ENCODE measurements around the gene MAN1B1. TPM values are rescaled to one million over a fixed set of nuclear protein-coding genes. Genes with fewer than 3 reads are reported as not detected.

MAN1B1 gene
- total RNA-seq, 1 donor from 2014 or later = 54.0 TPM

- Mint-ChIP-seq H3K9me3 (no peaks in the 10 kb centered on the region), H3K36me3 (ENCODE audit: low read depth) (peaks cover 4% of the 10 kb centered on the region), H3K27ac (ENCODE audit: unreplicated experiment) (no peak overlapping the region), H3K27me3 (ENCODE audit: low read depth) (no peaks in the 10 kb centered on the region), H3K4me3 (no peak overlapping the region), H3K4me1 (no peaks in the 10 kb centered on the region)
- no peak for DNase-seq (ENCODE audit: low read depth, low spot score)
- TF ChIP-seq CTCF (conservative IDR thresholded peaks at IDR 0.05) = no peak
Observed at GRCh38 chr9:137103206-137103999, 16.6 kb downstream of the MAN1B1 start.

DNA sequence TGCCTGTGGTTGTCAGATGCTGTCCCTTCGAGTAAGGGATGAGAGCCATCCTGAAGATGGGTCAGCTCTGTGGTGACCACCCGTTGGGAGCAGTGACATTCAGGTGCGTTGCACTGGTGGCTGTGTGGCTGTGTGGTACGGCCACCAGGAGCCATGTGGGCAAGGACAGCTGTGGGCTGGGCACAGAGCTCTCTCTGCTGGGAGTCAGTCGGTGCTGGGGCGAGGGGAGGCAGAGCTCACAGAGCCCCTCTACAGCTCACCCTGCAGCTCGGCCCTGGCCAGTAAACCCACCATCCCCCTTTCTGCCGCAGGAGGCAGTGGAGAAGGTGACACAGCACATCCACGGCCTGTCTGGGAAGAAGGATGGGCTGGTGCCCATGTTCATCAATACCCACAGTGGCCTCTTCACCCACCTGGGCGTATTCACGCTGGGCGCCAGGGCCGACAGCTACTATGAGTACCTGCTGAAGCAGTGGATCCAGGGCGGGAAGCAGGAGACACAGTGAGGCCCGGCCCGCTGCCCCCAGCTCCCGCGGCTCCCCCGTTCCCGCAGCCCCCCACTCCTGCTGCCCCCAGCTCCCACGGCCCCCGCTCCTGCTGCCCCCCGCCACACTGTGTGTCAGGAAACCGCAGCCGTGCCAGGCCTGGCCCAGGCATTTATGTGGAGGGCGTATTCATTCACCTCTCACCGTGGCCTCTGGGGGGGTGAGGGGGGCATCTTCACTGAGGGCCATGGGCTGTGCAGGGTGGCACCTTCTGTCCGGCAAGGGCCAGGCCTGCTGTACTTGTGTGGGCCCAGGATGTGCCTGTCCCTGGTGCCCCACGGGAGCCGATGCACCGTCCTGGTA is 19.3 kb downstream of the MAN1B1 start:
- Mint-ChIP-seq H3K27me3 (ENCODE audit: low read depth) (no peaks in the 10 kb centered on the region), H3K27ac (ENCODE audit: unreplicated experiment) (no peak overlapping the region), H3K4me3 (no peak overlapping the region), H3K4me1 (no peaks in the 10 kb centered on the region), H3K36me3 (ENCODE audit: low read depth) (no peaks in the 10 kb centered on the region), H3K9me3 (no peaks in the 10 kb centered on the region)
- TF ChIP-seq CTCF (conservative IDR thresholded peaks at IDR 0.05) = no peak
- no peak for DNase-seq (ENCODE audit: low read depth, low spot score)

GRCh38 chr9:137106662-137107250 is 20.0 kb downstream of the MAN1B1 start:
- no peak for DNase-seq (ENCODE audit: low read depth, low spot score)
- Mint-ChIP-seq H3K27me3 (ENCODE audit: low read depth) (no peaks in the 10 kb centered on the region), H3K4me1 (no peaks in the 10 kb centered on the region), H3K27ac (ENCODE audit: unreplicated experiment) (no peak overlapping the region), H3K9me3 (no peaks in the 10 kb centered on the region), H3K36me3 (ENCODE audit: low read depth) (no peaks in the 10 kb centered on the region), H3K4me3 (no peak overlapping the region)
- TF ChIP-seq CTCF (conservative IDR thresholded peaks at IDR 0.05) = no peak

GRCh38 chr9:137107312-137107921 is 20.6 kb downstream of the MAN1B1 start:
- no peak for DNase-seq (ENCODE audit: low read depth, low spot score)
- Mint-ChIP-seq H3K36me3 (ENCODE audit: low read depth) (no peaks in the 10 kb centered on the region), H3K9me3 (no peaks in the 10 kb centered on the region), H3K4me1 (no peaks in the 10 kb centered on the region), H3K27ac (ENCODE audit: unreplicated experiment) (no peak overlapping the region), H3K4me3 (no peak overlapping the region), H3K27me3 (ENCODE audit: low read depth) (no peaks in the 10 kb centered on the region)
- TF ChIP-seq CTCF (conservative IDR thresholded peaks at IDR 0.05) = no peak

- DNase-seq (ENCODE audit: low read depth, low spot score) = no peak
- Mint-ChIP-seq H3K4me3 (no peak overlapping the region), H3K9me3 (no peaks in the 10 kb centered on the region), H3K4me1 (no peaks in the 10 kb centered on the region), H3K27me3 (ENCODE audit: low read depth) (peaks cover 1% of the 10 kb centered on the region), H3K36me3 (ENCODE audit: low read depth) (no peaks in the 10 kb centered on the region), H3K27ac (ENCODE audit: unreplicated experiment) (no peak overlapping the region)
- no peak for TF ChIP-seq CTCF (conservative IDR thresholded peaks at IDR 0.05)
Observed at GRCh38 chr9:137107982-137108381, 21.2 kb downstream of the MAN1B1 start.

All from neural crest cell (in vitro differentiated cells).